Calu3 (cell line): ENCODE results near the gene MTA1. TPM values are rescaled to one million over a fixed set of nuclear protein-coding genes. Genes with fewer than 3 reads are reported as not detected.

Experiments used
- BruUV-seq: library from RNA; stranded (reverse); fragments of 400-500 nt; replicated peaks from 2 replicates; lab custom pipeline; 2021; lab: Mats Ljungman, UMichigan
- CTCF ChIA-PET: fragments of 300-600 bp; sonication (Branson Sonifier 250); formaldehyde crosslinking; loops from one replicate; lab custom pipeline; 2022; ENCODE audit warnings: antibody characterized with exemption; lab: Charles Lee
- DNase-seq: peaks from one replicate; pipeline ENCODE4 v3.0.0; 2022
- H3K27ac Mint-ChIP-seq: one replicate; pipeline ENCODE4 v1.8.0; 2022; ENCODE audit warnings: mixed read lengths; ENCODE audit not compliant: unreplicated experiment
- H3K27me3 Mint-ChIP-seq: one replicate; pipeline ENCODE4 v1.8.0; 2022; ENCODE audit warnings: mixed read lengths; ENCODE audit not compliant: unreplicated experiment
- H3K36me3 Mint-ChIP-seq: one replicate; pipeline ENCODE4 v1.8.0; 2022; ENCODE audit warnings: mild to moderate bottlenecking, moderate library complexity, mixed read lengths; ENCODE audit not compliant: insufficient read depth, unreplicated experiment
- H3K4me1 Mint-ChIP-seq: one replicate; pipeline ENCODE4 v1.8.0; 2022; ENCODE audit warnings: mild to moderate bottlenecking, low read depth, mixed read lengths; ENCODE audit not compliant: unreplicated experiment
- H3K4me3 Mint-ChIP-seq: one replicate; pipeline ENCODE4 v1.8.0; 2022; ENCODE audit warnings: mild to moderate bottlenecking, low read depth, moderate library complexity, mixed read lengths; ENCODE audit not compliant: unreplicated experiment
- H3K9me3 Mint-ChIP-seq: one replicate; pipeline ENCODE4 v1.8.0; 2022; ENCODE audit warnings: low read depth, mixed read lengths; ENCODE audit not compliant: unreplicated experiment
- intact Hi-C: fragments of 100-400 bp; cut with micrococcal nuclease; formaldehyde crosslinking; loops from one replicate; pipeline ENCODE4 v1.10.0; 2022; ENCODE audit not compliant: unreplicated experiment
- total RNA-seq: library from RNA; stranded (reverse); gene quantifications from 2 replicates; pipeline ENCODE4 v1.2.3, GENCODE V29; 2022
- TF ChIP-seq, protein P1 (sequence below): fragments of 200-600 bp; IDR thresholded peaks from one replicate; pipeline ENCODE4 v1.8.0; 2022; ENCODE audit warnings: antibody characterized with exemption; ENCODE audit not compliant: unreplicated experiment

Gene MTA1
- total RNA-seq, 1 experiment from 2014 or later, result 168 TPM

DNA sequence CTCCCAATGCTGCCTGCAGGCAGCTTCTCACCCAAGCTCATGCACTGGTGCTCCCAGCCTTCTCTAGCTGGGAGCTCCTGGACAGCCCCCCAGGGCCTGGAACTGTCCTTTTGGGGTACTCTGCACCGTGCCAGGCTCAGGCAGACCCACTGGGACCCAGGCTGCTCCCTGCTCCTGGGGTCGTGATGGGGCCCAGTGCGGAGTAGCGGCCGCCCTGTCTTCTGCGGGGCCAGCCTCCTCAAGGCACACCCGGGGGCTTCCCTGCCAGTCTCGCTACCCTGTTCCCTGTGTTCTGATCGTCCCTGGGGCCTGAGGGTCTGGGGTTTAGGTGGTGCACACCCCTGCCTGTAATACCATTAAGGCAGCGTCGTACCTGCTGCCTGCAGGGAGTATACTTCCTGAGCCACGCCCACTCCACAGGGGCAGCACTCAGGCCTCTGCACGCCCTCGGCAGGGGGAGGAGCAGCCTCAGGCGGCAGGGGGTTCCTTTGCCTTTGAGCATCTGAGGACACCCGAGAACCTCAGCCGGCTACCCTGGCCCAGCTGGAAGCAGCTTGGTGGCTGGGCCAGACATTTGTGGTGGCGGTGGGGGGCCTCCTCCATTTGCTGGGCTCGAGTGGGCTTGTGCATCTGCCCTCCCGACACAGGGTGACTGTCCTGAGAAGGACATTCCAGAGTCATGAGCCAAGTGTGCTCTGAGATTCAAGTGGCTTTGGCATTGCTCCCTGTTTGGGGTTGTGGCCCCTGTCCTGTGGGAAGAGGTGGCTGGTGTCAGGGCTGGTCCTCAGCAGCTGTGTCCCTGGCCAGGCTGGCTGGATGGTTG, 45.8 kb downstream of the MTA1 start:
- Mint-ChIP-seq H3K27me3 (no peaks in the 10 kb centered on the region), H3K4me3 (no peak overlapping the region), H3K9me3 (no peaks in the 10 kb centered on the region), H3K4me1 (no peaks in the 10 kb centered on the region), H3K27ac (no peak overlapping the region), H3K36me3 (peaks cover 32% of the 10 kb centered on the region)
- TF ChIP-seq, protein P1, sequence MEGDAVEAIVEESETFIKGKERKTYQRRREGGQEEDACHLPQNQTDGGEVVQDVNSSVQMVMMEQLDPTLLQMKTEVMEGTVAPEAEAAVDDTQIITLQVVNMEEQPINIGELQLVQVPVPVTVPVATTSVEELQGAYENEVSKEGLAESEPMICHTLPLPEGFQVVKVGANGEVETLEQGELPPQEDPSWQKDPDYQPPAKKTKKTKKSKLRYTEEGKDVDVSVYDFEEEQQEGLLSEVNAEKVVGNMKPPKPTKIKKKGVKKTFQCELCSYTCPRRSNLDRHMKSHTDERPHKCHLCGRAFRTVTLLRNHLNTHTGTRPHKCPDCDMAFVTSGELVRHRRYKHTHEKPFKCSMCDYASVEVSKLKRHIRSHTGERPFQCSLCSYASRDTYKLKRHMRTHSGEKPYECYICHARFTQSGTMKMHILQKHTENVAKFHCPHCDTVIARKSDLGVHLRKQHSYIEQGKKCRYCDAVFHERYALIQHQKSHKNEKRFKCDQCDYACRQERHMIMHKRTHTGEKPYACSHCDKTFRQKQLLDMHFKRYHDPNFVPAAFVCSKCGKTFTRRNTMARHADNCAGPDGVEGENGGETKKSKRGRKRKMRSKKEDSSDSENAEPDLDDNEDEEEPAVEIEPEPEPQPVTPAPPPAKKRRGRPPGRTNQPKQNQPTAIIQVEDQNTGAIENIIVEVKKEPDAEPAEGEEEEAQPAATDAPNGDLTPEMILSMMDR, result no peak
- no peak for DNase-seq
- CTCF ChIA-PET, result no interaction called here
- intact Hi-C loops, result no loop called here
- BruUV-seq, result no TSS peak

- CTCF ChIA-PET, result interaction anchor here (0.5 kb wide), 1 partner anchor 64 kb away, joined by 3 read pairs; no protein-coding TSS in a partner anchor
- DNase-seq, result no peak
- intact Hi-C loops, result no loop called here
- H3K4me3 Mint-ChIP-seq, result no peak overlapping the region
- no TSS peak for BruUV-seq
- H3K36me3 Mint-ChIP-seq, result peaks cover 31% of the 10 kb centered on the region
- no peak overlapping the region for H3K27ac Mint-ChIP-seq
- no peaks in the 10 kb centered on the region for H3K9me3 Mint-ChIP-seq
- no peaks in the 10 kb centered on the region for H3K27me3 Mint-ChIP-seq
- H3K4me1 Mint-ChIP-seq, result no peaks in the 10 kb centered on the region
- TF ChIP-seq, protein P1, result no peak
These were observed 47.1 kb downstream of the MTA1 start for GRCh38 chr14:105466531-105467248.

- Mint-ChIP-seq H3K27me3 (no peaks in the 10 kb centered on the region), H3K36me3 (peaks cover 27% of the 10 kb centered on the region), H3K4me1 (peaks cover 2% of the 10 kb centered on the region), H3K4me3 (no peak overlapping the region), H3K9me3 (no peaks in the 10 kb centered on the region), H3K27ac (no peak overlapping the region)
- intact Hi-C loops, result no loop called here
- DNase-seq, result no peak
- TF ChIP-seq, protein P1, result no peak
- CTCF ChIA-PET, result interaction anchor here (1.0 kb wide), 1 partner anchor 14 kb away, joined by 4 read pairs; no protein-coding TSS in a partner anchor
- no TSS peak for BruUV-seq
These were observed 47.8 kb downstream of the MTA1 start for GRCh38 chr14:105467249-105467941.

GRCh38 chr14:105467942-105468471, 48.4 kb downstream of the MTA1 start:
- CTCF ChIA-PET, result interaction anchor here (1.0 kb wide), 1 partner anchor 13 kb away, joined by 4 read pairs; no protein-coding TSS in a partner anchor
- intact Hi-C loops, result no loop called here
- Mint-ChIP-seq H3K36me3 (peaks cover 26% of the 10 kb centered on the region), H3K9me3 (no peaks in the 10 kb centered on the region), H3K4me1 (peaks cover 7% of the 10 kb centered on the region), H3K27ac (no peak overlapping the region), H3K27me3 (no peaks in the 10 kb centered on the region), H3K4me3 (no peak overlapping the region)
- DNase-seq, result no peak
- no TSS peak for BruUV-seq
- TF ChIP-seq, protein P1, result no peak
